Kidney (tissue), 14 donors: ENCODE measurements around the gene STX11. TPM values are rescaled to one million over a fixed set of nuclear protein-coding genes. Genes with fewer than 3 reads are reported as not detected.

ENCODE experiments used
- DNase-seq, 5 donors: peaks; one replicate each; pipeline ENCODE4 v3.0.0-alpha.2; 2013 to 2020
- FAIRE-seq: peaks from 2 replicates; lab custom pipeline; 2012; peaks lifted over from hg19 to GRCh38; lab: Jason Lieb, UNC
- H3K27ac ChIP-seq, 2 donors: one replicate each; pipeline ENCODE4 v1.7.0; 2013; ENCODE audit warnings: low read depth in 2 of 2, low read length in 2 of 2, inconsistent platforms in 1 of 2
- H3K27me3 ChIP-seq: one replicate; pipeline ENCODE4 v1.7.1; 2013; ENCODE audit warnings: low read length, inconsistent platforms; ENCODE audit not compliant: control insufficient read depth, insufficient read depth
- H3K36me3 ChIP-seq, 3 donors: one replicate each; pipeline versions ENCODE4 v1.7.0 to v1.7.1; 2013; ENCODE audit warnings: low read length in 3 of 3, control low read depth in 1 of 3, inconsistent platforms in 1 of 3; ENCODE audit not compliant: insufficient read depth in 3 of 3, control insufficient read depth in 2 of 3
- H3K4me1 ChIP-seq, 3 donors: one replicate each; pipeline versions ENCODE4 v1.7.0 to v1.7.1; 2013; ENCODE audit warnings: low read length in 3 of 3, inconsistent platforms in 1 of 3, low read depth in 1 of 3; ENCODE audit not compliant: control insufficient read depth in 2 of 3, insufficient read depth in 2 of 3
- H3K4me3 ChIP-seq, 3 donors: one replicate each; pipeline versions ENCODE4 v1.7.0 to v1.8.1; 2013; ENCODE audit warnings: low read length in 3 of 3, control low read depth in 1 of 3, inconsistent platforms in 1 of 3
- H3K9ac ChIP-seq, 3 donors: one replicate each; pipeline versions ENCODE4 v1.7.0 to v1.7.1; 2013; ENCODE audit warnings: low read length in 3 of 3, control low read depth in 1 of 3, inconsistent platforms in 1 of 3
- H3K9me3 ChIP-seq, 3 donors: one replicate each; pipeline versions ENCODE4 v1.7.0 to v1.7.1; 2013; ENCODE audit warnings: low read length in 3 of 3, control low read depth in 1 of 3, inconsistent platforms in 1 of 3; ENCODE audit not compliant: control insufficient read depth in 2 of 3, insufficient read depth in 1 of 3
- intact Hi-C: fragments of 100-400 bp; cut with DNase I; formaldehyde crosslinking; loops from one replicate; pipeline ENCODE4 v1.11.1; 2022
- polyA plus RNA-seq: library from polyadenylated mRNA; stranded (reverse); fragments of 350-450 nt; fragmentation: Illumina TruSeq; extraction: RNeasy Lipid Tissue Mini Kit (QIAGEN cat#74804); gene quantifications from one replicate; pipeline ENCODE4 v1.2.3, GENCODE V29; 2014; ENCODE audit warnings: low read depth, low replicate concordance; ENCODE audit not compliant: insufficient read depth
- total RNA-seq: library from RNA; stranded (reverse); fragmentation: NEBNext Ultra II Directional; extraction: Animal tissue kit (Norgen Biotek cat#: 25700); gene quantifications from one replicate; pipeline ENCODE4 v1.2.1, GENCODE V29; 2021
- TF ChIP-seq, protein P1 (sequence below): IDR thresholded peaks from 3 replicates; pipeline ENCODE4 v1.5.1; 2012; ENCODE audit warnings: mild to moderate bottlenecking, moderate library complexity, borderline replicate concordance; ENCODE audit not compliant: insufficient read depth; ENCODE audit errors: extremely low read depth
- donor health status: control.
- donor health status: control.
- donor health status: control.
- donor health status: control.
- donor health status: control.
- donor health status: DM: yes; HTN: yes; CAD: no.
- donor health status: Normal renal cell carcinoma (clear cell type).

The STX11 gene
- total and polyA plus RNA-seq, 2 donors from 2014 or later = 2.0 to 6.7 TPM

DNA sequence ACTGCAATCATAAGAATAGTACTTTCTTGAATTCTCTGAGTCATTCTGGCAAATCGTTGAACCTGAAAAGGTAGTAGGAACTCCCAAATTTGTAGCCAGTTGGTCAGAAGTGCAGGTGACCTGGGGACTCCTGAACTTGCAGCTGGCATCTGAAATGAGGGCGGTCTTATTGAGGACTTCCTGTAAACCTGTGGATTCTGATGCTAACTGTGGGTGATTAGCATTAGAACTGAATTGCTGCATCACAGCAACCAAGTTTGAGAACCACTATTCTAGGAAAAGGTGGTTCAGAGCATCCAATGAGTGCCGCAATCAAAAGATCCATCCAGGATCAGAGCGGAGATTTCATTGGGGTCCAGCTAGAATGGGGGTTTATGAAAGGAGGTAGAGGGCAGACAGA lies 84.6 kb downstream of the STX11 start:
- Histone ChIP-seq H3K27me3 (no peaks in the 10 kb centered on the region), H3K4me3 (no peak overlapping the region), H3K4me1 (no peaks in the 10 kb centered on the region), H3K9ac (no peak overlapping the region), H3K36me3 (no peaks in the 10 kb centered on the region), H3K27ac (no peak overlapping the region), H3K9me3 (no peaks in the 10 kb centered on the region)
- TF ChIP-seq, protein P1, sequence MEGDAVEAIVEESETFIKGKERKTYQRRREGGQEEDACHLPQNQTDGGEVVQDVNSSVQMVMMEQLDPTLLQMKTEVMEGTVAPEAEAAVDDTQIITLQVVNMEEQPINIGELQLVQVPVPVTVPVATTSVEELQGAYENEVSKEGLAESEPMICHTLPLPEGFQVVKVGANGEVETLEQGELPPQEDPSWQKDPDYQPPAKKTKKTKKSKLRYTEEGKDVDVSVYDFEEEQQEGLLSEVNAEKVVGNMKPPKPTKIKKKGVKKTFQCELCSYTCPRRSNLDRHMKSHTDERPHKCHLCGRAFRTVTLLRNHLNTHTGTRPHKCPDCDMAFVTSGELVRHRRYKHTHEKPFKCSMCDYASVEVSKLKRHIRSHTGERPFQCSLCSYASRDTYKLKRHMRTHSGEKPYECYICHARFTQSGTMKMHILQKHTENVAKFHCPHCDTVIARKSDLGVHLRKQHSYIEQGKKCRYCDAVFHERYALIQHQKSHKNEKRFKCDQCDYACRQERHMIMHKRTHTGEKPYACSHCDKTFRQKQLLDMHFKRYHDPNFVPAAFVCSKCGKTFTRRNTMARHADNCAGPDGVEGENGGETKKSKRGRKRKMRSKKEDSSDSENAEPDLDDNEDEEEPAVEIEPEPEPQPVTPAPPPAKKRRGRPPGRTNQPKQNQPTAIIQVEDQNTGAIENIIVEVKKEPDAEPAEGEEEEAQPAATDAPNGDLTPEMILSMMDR = no peak
- no peak for DNase-seq
- intact Hi-C loops = no loop called here
- no peak for FAIRE-seq

Other genes starting within 250 kb of the STX11 start
- gene PLAGL1, start 142.3 kb upstream of the STX11 start, total RNA-seq = 23.6 TPM
- gene PLAGL1, start 142.3 kb upstream of the STX11 start, polyA plus RNA-seq = 7.1 TPM
- 101 TPM for gene SF3B5, start 54.9 kb upstream of the STX11 start, total RNA-seq
- 420 TPM for gene SF3B5, start 54.9 kb upstream of the STX11 start, polyA plus RNA-seq
- 210 TPM for gene UTRN, start 134.8 kb downstream of the STX11 start, total RNA-seq
- gene UTRN, start 134.8 kb downstream of the STX11 start, polyA plus RNA-seq = 8.3 TPM